GM04503 (cell line): ENCODE results near the gene SPATA2L.
A peak's percentile ranks its signal among the peaks of the same experiment; 100 is the strongest.
"Not testable (repeated sequence)": the region's sequence is repeated elsewhere in the genome, so short reads cannot be mapped to it uniquely, and the experiment has no call there.

Source experiments
- DNase-seq: peaks from one replicate; pipeline ENCODE4 v3.0.0-alpha.2; 2012; ENCODE audit warnings: low read depth

Gene SPATA2L

GRCh38 chr16:89707695-89708094 is 6.2 kb upstream of the SPATA2L start:
- no peak for DNase-seq

DNA sequence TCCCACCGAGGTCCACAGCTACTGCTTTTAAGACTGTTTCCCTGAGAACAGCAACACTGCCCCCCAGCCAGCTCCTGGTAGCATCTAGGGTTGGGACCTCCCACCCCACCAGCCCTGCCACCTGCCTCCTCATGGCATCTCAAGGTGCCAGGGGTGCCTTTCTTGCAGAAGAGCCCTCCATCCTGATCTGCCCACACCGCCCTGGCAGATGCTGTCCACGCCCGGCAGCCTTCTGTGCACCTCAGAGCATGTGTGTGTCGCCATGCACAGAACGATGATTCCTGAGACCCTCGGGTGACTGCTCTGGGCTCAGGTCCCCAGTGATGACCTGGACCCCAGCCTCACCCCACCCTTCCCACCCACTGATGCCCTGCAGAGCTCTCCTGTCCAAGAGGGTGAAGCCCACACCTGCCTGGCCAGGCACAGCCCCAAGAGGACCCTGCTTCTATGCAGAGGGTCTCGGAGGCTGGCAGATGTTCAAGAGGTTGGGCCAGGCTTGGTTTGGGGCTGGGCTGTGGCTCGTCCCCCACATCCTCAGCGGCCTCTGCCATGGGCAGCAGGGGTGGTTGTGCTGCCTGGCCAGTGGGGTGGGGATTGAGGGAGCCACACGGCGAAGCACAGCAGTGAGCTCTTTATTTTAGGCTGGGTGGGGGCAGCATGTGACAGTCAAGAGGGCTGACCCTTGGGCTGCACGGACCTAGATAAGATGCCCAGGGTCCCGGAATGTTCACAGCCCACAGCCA is 5.2 kb upstream of the SPATA2L start:
- no peak for DNase-seq

DNA sequence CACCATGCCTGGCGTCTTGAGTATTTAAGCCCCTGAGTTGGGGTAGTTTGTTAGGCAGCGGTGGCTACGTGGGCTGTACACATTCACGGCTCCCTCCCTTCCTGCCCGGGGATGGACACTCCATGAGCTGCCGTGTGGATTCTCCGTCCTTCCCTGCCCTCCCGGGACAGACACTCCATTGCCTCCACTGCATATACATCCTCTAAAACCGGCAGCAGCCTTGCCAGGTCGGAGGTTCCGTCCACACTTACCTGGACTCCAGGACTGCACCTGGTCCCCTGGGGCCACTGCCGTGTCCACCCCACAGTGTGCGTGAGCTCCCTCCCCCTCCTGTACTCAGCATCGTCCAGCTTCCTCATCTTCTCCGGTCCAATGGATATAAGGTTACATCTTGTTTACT is 3.5 kb upstream of the SPATA2L start:
- no peak for DNase-seq

- no peak for DNase-seq
Observed at GRCh38 chr16:89704281-89704680, 2.8 kb upstream of the SPATA2L start.

DNA sequence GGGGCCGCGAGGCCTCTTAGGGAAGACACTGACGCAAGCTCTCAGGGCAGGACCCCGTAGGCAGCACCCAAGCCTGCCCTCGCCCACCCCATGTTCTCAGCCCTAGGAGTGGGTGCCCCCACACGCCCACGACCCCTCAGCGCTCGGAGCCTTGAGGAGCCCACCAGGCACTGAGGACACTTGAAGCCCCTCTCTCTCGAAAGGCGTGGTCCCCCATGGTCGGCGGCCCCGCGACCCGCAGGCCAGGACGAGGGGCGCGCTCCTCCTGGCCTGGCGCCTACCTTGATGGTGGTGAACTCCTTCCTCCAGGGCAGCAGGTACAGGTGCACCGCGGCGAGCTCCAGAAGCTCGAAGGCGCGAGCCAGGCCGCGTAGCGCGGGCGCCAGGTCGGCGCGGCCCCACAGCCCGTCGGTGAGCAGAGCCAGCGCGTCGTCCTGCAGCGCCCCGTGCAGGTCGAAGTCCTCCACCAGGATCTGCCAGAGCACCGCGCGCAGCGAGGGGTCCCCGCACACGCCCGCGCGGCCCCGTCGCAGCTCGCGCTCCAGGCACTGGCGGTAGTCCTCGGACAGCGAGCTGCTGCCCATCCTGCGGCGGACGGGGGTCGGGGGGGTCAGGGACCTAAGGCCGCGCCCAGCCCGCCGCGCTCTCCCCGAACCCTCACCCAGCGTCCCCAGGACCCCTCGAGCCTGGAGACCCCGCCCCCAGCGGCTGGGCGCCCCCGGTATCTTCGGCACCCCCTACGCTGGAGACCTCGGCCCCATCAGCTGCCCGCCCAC is 668 bp downstream of the SPATA2L start:
- DNase-seq = no peak

- DNase-seq = peak; percentile 62
Observed at GRCh38 chr16:89700100-89700648, 1.3 kb downstream of the SPATA2L start.

- DNase-seq = not testable (repeated sequence)
Observed at GRCh38 chr16:89699629-89700099, 1.8 kb downstream of the SPATA2L start.

- not testable (repeated sequence) for DNase-seq
Observed at GRCh38 chr16:89698717-89699116, 2.8 kb downstream of the SPATA2L start.

DNA sequence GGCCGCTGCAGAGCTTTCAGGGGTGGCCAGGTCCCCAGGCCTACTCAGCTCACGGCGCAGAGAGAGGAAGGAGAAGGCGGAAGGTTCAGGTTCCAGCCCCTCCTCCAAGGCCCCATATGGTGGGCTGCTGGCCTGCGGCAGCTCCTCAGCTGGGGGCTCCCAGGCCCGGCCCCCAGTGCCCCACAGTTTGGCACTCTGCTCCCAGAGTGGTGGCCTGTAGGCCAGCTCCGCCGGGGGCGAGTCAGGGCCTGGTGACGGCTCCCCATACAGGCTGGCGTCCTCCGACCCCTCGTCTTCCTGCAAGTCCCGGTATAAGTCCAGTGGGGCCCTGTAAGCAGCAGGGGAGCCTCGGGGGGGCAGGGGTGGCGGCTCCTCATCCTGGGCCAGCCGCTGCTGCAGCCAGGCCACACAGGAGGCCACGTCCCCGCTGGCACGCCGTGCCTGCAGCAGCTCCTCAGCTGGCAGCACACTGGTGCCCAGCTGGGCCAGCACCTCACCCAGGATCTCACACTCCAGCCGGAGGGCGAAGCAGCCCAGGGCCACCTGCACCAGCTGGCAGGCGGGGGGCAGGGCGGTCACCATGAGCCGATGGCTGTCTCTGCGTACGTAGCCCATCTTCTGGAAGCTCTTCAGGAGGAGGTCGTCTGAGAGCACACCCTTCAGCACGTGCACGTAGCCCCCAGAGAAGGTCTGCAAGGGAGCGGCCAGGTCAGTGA is 3.7 kb downstream of the SPATA2L start:
- DNase-seq = no peak

- no peak for DNase-seq
Observed at GRCh38 chr16:89697161-89697615, 4.3 kb downstream of the SPATA2L start.

DNA sequence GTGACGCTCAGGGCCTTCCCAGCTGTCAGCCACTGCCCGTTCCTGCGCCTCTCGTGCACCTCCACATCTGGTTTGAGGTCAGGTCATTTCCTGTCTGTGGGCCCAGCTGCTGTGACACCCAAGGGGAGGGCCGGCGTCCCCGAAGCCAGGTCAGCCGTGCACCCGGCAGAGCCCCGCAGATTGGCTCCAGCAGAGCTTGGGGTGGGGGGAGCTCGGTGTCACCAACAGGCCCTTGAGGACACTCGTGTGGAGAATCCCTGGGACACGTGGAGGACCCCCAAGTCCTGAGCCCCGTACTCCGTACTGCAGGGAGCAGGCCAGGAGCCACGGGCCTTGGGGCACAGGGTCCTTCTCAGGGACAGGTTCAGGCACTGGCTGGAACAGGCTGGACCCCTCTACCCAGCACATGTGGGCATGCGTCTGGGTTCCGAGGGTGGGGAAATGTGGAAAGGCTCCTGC is 4.8 kb downstream of the SPATA2L start:
- DNase-seq = no peak

GRCh38 chr16:89695875-89696669 is 5.4 kb downstream of the SPATA2L start:
- DNase-seq = no peak

DNA sequence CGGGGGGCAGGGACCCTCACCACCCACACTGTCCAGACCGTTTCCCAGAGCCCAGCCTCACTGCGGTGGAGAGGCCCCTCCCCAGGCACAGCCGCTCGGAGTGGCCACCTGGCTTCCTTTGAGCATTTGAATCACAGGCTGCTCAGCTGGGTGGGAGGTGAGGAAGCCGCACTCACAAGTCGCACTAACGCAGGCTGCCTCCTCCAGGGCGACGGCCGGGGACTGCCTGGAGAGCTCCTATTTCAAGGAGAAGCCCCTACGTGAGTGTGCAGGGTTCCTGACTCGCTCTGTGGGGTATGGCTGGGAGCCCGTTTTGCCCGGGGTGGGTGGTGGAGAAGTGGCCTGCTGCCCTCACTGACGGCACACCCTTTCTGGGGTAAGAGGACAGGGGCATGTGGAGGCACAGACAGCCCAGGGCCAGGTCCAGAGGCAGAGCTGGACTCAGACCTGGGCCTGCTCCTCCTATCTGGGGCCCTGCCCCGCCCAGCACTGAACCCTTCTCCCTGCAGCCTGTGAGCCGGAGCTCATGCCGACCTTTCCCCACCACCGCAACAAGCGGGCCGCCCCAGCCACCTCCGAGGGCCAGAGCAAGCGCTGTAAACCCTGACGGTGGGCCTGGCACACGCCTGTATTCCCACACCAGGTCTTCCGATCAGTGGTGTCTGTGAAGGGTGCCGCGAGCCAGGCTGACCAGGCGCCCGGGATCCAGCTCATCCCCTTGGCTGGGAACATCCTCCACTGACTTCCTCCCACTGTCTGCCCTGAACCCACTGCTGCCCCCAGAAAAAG is 6.2 kb downstream of the SPATA2L start:
- DNase-seq = no peak

DNA sequence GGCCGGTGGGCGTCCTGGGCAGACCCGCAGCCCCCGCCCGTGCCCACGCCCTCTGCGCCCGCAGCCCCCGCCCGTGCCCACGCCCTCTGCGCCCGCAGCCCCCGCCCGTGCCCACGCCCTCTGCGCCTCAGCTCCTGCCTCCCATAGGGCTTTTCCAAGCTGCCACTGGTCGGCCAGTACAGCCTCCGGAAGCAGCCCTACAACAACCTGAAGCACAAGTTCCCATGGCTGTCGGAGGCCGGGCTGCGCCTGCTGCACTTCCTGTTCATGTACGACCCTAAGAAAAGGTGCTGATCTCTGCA is 6.8 kb downstream of the SPATA2L start:
- not testable (repeated sequence) for DNase-seq

- DNase-seq = no peak
Observed at GRCh38 chr16:89693931-89694783, 7.3 kb downstream of the SPATA2L start.

- no peak for DNase-seq
Observed at GRCh38 chr16:89693289-89693731, 8.2 kb downstream of the SPATA2L start.

GRCh38 chr16:89691986-89692569 is 9.4 kb downstream of the SPATA2L start:
- no peak for DNase-seq

DNA sequence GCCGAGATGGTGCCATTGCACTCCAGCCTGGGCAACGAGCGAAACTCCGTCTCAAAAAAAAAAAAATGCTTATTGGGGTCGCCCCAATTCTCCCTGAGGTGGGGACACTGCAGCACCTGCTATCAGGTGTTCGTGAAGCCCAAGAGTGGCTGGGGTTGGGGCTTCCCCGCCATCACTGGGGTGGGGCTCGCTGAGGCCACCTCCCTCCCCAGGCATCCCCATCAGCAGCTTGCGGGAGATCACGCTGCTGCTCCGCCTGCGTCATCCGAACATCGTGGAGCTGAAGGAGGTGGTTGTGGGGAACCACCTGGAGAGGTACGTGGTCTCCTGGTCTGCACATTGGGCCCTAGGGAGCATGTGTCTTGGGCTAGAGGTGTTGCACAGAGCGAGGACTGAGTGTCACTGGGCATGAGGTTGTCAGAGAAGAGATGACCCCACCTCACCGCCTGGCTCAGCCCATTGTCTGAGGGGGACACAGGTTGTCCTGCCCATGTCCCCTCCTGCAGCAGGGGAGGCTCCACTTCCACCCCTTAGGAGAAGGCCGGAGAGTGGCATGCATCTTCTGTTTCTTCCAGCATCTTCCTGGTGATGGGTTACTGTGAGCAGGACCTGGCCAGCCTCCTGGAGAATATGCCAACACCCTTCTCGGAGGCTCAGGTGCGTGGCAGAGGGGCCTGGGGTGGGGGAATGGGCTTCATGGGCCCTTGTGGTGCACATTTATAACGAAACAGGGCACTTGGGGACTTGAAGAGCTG is 10.1 kb downstream of the SPATA2L start:
- no peak for DNase-seq
